Stimulated activated CD8-positive, alpha-beta memory T cell treated with anti-CD3 and anti-CD28 coated beads, Interleukin-2, amount 100 ng/mL, for 48 hours (primary cell): Measurements from ENCODE around the gene CFAP97.
"Not testable (repeated sequence)": the region's sequence is repeated elsewhere in the genome, so short reads cannot be mapped to it uniquely, and the experiment has no call there.

Experiments
- DNase-seq, 2 donors: peaks; one replicate each; pipeline ENCODE4 v3.0.0-alpha.2; 2020; ENCODE audit warnings: low read depth in 2 of 2

Gene CFAP97

DNA sequence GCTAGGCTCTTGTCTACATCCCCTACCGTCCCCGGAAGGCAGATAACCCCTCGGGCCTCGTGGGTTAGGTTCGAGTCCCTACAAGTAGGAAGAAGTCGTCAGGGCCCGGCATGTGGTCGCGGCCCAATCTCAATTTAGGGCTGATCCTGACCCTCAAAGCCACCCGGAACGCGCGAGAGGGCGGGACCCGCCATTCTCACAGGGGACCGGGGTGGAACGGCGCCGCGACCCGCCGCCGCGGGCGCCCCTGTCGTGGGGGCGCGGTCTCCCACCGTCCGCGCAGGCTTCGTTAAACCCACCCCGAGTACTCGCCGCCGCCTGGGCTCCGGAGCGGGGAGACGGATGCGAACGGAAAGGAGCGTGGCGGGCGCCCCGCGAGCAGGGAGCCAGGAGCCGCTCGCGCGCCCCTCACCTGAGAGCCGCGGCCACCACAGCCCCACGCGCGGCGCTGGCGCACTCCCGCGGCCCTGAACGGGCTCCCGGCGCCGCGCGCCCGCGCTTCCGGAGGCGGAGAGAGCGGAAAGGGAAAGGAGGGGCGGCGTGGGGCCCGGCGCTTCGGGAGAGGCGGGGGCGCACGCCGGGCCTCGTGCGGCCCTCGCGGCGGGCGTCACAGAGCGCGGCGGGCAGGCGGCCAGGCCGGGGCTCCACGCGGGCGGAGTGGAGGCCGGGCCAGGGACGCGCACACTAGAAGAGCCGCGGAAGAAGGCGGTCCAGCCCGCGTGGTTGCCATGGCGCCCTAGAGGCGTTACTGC lies at the start of gene CFAP97:
TSS of gene CFAP97 (minus strand) at position 515 of the 752 bp plus-strand sequence. CDS start 12,804 bp downstream, outside the sequence.
- peak; percentile 65 to 70 for DNase-seq

DNA sequence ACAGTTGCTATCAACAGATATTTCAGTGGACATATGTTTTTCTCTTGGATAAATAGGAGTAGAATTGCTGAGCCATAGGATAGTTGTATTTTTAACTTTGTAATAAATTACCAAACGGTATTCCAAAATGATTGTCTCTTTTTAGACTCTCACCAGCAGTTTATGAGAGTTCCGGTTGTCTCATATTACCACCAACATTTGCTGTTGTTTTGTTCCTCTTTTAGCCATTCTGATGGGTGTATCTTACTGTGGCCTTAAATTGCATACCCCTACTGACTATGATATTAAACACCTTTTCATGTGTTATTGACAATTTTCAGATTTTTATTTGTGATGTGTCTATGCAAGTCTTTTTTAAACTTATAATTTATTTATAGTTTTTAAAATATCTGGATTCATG lies 45.3 kb upstream of the CFAP97 start:
- no peak for DNase-seq

GRCh38 chr4:185248393-185249039 lies 44.7 kb upstream of the CFAP97 start:
- no peak for DNase-seq

DNA sequence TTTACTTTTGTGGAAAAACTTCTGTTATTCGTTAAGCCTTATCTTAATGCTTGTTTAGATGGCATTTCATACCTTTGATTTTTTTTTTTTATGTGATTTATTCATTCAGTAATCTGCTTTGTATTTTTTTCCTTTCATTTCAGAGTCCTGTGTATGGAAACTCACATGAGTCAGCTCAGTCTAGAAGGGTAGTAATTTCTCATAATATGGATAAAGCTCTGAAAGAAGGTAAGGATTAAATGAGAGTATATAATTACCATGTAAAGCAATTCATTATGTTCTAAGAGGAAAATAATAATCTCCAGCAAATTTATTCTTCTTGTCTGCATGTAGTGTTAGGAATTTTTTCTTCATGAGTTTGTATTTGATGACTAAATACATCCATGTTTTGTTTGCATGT lies 43.4 kb upstream of the CFAP97 start:
- DNase-seq: no peak

DNA sequence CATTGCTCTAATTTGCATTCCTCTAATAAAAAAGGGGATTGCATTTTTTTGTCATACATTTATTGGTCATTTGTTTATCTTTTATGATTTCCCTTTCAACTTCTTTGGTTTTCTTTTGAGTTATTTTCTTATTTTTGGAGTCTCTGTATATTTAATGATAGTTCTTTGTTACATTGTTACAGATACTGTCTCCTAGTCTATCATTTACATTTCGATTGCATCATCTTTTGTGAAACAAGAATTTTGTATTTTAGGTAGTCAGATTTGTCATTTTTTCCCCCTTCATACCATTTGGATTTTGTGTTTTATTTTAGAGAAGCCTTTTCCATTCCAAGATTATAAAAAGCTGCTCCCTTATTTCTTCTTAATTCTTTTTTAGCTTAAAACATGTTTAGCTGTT lies 42.7 kb upstream of the CFAP97 start:
- no peak for DNase-seq

GRCh38 chr4:185244763-185245162 lies 41.0 kb upstream of the CFAP97 start:
- DNase-seq: no peak

- DNase-seq: no peak
These were observed 40.1 kb upstream of the CFAP97 start for GRCh38 chr4:185243879-185244278.

GRCh38 chr4:185242749-185243533 lies 39.1 kb upstream of the CFAP97 start:
- no peak for DNase-seq

DNA sequence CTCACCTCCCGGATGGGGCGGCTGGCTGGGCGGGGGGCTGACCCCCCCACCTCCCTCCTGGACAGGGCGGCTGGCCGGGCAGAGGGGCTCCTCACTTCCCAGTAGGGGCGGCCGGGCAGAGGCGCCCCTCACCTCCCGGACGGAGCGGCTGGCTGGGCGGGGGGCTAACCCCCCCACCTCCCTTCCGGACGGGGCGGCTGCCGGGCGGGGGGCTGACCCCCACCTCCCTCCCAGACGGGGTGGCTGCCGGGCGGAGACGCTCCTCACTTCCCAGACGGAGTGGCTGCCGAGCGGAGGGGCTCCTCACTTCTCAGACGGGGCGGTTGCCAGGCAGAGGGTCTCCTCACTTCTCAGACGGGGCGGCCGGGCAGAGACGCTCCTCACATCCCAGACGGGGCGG lies 36.7 kb upstream of the CFAP97 start:
- DNase-seq: not testable (repeated sequence)

- DNase-seq: no peak
These were observed 35.0 kb upstream of the CFAP97 start for GRCh38 chr4:185238750-185239149.

DNA sequence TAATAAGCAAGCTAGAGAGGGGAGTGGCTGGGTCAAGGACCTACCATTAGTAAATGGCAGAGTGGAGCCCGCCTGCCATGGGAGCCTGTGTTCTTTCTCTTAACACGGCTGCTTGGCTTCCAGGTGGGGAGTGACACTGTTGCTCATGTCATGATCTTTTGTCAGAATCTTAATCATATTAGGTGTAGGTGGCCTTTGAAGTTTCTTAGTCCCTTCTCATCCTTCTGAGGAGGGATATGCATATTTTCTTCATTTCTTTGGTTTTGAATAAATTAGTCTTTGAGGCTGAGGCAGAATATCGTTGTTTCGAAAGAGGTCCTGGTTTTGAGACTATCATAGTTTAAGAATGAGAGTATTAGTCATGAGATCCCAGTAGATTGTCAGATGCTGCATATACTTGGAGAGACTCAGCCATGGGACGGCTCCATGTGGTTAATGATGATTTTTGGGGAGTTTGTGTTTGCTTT lies 34.4 kb upstream of the CFAP97 start:
- no peak for DNase-seq

- DNase-seq: no peak
These were observed 33.4 kb upstream of the CFAP97 start for GRCh38 chr4:185237175-185237574.

GRCh38 chr4:185235843-185236503 lies 32.2 kb upstream of the CFAP97 start:
- no peak for DNase-seq

DNA sequence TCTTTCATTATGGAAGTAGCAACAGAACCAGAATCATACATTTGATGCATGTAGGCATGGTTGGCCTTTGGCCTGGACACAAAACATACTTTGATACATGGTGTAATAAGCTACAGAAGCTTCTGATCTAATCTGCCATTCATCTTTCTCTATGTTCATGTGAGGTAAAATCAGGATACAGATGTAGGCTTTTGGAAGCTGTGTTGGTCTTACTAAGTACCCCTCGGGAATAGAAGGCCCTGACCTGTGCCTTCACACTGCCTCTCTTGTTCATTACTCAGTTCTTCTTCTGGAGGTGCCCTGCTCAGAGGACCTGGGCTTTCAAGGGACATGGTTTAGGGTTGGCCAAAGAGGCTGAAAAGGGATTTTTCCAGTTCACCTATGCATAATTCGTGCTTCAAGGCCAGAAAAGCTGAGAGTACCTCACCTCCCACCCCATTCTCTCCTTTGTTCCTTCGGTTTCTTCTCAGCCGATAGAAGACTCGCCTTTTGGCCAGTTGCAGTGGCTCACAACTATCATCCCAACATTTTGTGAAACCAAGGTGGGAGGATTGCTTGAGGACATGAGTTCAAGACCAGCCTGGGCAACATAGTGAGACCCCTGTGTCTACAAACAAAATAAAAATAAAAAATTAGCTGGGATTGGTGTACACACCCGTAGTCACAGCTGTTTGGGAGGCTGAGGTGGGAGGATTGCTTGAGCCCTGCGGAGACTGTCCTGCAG lies 31.5 kb upstream of the CFAP97 start:
- no peak for DNase-seq

- no peak for DNase-seq
These were observed 28.6 kb upstream of the CFAP97 start for GRCh38 chr4:185232370-185232769.

DNA sequence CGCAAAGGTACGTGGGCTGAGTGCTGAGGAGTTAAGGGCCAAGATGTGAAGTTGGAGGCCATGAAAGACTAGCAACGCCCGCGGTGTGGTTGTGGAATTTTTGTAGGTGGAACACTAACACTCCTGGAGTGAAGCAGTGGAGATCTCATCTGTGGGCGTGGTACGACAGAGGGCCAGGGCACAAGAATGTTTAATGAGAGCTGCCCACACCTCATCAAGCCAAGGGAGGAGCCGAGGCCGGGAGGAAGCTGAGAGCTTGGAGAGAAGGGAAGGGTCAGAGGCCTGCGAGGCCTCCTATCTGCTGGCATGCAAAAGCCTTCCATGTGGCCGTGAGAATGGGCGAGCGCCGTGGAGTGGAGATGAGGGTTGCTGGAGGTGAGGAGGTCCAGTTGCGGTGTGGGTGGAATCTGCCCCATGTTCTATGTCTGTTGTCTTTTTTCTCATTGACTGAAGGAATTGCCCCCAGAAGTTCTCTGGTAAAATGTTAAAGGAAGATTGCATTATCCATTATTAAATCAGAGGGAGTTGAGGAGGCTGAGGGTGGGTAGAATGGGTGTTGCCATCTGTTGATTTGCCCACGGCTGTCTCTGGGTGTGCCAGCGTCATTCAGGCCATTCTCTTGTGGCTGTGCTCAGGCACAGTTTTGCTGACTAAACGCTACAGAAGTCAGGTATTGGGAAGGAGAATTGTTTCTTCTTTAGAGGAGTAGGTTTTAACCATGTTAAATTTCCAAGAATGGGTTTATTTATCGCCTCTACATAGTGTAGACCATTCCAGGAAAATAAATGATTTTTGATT lies 25.4 kb upstream of the CFAP97 start:
- no peak for DNase-seq

GRCh38 chr4:185227713-185228278 lies 24.0 kb upstream of the CFAP97 start:
- no peak for DNase-seq

- no peak for DNase-seq
These were observed 23.3 kb upstream of the CFAP97 start for GRCh38 chr4:185227131-185227551.

GRCh38 chr4:185225940-185226339 lies 22.1 kb upstream of the CFAP97 start:
- no peak for DNase-seq

- DNase-seq: no peak
These were observed 20.8 kb upstream of the CFAP97 start for GRCh38 chr4:185224597-185224996.
